ENCODE data around the gene KRTAP12-2.
"Not testable (repeated sequence)": the region's sequence is repeated elsewhere in the genome, so short reads cannot be mapped to it uniquely, and the experiment has no call there.

KRTAP12-2 gene

DNA sequence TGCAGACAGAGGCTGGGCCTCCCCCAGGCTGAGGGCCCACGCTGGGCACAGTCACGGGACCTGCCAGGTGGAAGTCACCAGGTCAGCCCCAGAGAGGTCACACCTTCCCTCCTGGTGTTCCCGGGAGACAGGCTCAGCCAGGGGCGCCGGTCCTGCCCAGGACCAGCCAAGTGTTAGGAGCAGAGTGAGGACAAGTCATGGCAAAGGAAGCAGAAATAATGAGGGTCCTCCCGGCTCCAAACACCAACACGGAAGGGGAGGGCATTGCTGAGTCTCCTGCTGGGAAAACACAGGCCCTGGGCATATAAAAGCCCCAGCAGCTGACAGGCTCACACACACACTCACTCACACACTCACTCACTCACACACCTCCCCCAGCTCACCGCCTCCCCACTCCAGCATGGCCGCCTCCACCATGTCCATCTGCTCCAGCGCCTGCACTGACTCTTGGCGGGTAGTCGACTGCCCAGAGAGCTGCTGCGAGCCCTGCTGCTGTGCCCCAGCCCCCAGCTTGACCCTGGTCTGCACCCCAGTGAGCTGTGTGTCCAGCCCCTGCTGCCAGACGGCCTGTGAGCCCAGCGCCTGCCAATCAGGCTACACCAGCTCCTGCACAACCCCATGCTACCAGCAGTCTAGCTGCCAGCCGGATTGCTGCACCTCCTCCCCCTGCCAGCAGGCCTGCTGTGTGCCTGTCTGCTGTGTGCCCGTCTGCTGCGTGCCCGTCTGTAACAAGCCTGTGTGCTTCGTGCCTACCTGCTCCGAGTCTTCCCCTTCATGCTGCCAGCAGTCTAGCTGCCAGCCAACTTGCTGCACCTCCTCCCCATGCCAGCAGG is 29.5 kb downstream of the KRTAP12-2 start, which contains the start of gene KRTAP10-10:
Gene KRTAP10-10 (plus strand): TSS at position 339 of the 833 bp plus-strand sequence. CDS start 62 bp downstream, at position 401.
- TF ChIP-seq, protein P1, sequence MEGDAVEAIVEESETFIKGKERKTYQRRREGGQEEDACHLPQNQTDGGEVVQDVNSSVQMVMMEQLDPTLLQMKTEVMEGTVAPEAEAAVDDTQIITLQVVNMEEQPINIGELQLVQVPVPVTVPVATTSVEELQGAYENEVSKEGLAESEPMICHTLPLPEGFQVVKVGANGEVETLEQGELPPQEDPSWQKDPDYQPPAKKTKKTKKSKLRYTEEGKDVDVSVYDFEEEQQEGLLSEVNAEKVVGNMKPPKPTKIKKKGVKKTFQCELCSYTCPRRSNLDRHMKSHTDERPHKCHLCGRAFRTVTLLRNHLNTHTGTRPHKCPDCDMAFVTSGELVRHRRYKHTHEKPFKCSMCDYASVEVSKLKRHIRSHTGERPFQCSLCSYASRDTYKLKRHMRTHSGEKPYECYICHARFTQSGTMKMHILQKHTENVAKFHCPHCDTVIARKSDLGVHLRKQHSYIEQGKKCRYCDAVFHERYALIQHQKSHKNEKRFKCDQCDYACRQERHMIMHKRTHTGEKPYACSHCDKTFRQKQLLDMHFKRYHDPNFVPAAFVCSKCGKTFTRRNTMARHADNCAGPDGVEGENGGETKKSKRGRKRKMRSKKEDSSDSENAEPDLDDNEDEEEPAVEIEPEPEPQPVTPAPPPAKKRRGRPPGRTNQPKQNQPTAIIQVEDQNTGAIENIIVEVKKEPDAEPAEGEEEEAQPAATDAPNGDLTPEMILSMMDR (IDR thresholded peaks at IDR 0.05; ENCODE audit: insufficient read depth, low read depth, low read length, missing control alignments) = no peak
- DNase-seq (ENCODE audit: low read depth) = no peak
- H3K4me3 ChIP-seq (ENCODE audit: low read depth, low read length) = no peak within 1 kb of the TSS

- TF ChIP-seq, protein P1 (IDR thresholded peaks at IDR 0.05; ENCODE audit: insufficient read depth, low read depth, low read length, missing control alignments) = no peak
- DNase-seq (ENCODE audit: low read depth) = no peak
- no peak overlapping the region for H3K4me3 ChIP-seq (ENCODE audit: low read depth, low read length)
Observed at GRCh38 chr21:44636209-44637017, 30.3 kb downstream of the KRTAP12-2 start.

DNA sequence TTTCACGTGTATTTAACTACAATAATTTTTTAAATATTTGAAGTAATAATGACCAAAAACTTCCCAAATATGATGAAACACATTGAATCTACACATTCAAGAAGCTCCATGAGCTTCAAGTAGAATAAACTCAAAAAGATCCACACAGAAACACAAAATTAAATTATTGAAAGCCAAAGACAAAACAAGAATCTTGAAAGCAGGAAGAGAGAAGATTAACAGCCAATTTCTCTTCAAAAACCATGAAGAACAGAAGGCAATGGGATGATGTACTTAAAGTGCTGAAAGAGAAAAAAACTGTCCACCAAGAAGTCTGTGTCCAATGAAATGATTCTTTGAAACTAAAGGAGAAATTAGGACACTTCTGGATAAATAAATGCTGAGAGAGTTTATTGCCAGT is 34.7 kb downstream of the KRTAP12-2 start:
- no peak overlapping the region for H3K4me3 ChIP-seq (ENCODE audit: low read depth, low read length)
- TF ChIP-seq, protein P1 (IDR thresholded peaks at IDR 0.05; ENCODE audit: insufficient read depth, low read depth, low read length, missing control alignments) = no peak

GRCh38 chr21:44630440-44630839 is 36.3 kb downstream of the KRTAP12-2 start:
- TF ChIP-seq, protein P1 (IDR thresholded peaks at IDR 0.05; ENCODE audit: insufficient read depth, low read depth, low read length, missing control alignments) = no peak
- no peak for DNase-seq (ENCODE audit: low read depth)
- H3K4me3 ChIP-seq (ENCODE audit: low read depth, low read length) = no peak overlapping the region

More for the DNA sequence above, 34.7 kb downstream of the KRTAP12-2 start:
- no peak for DNase-seq (ENCODE audit: low read depth)

DNA sequence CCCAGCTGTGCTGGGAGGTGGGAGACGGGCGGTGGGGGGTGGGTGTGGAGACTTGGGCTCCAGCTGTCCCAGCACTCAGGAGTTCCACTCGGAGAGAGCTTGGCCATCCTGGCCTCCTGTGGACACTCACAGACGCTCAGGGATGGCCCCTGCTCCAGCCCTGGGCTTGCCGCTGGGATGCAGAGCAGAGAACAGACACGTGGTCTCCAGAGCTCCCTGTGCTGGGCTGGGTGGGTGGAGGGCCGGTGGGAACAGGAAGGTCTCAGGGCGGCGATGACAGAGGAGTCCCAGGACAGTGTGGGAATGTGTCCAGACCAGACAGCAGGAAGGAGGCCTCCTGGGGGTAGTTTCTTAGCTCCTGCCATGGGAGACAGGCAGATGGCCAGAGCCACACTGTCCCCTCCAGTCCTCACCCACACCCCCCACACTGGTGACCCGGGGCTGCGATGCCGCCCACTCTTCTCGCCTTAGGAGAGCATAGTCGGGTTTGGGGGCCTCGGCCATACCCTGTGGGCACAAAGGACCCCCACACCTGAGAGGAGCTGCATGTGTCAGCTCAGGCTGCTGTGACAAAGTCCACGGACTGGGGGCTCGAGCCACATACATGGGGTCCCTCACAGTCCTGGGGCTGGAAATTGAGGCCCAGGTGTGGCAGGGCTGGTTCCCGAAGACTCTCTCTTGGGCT is 37.9 kb downstream of the KRTAP12-2 start:
- no peak for DNase-seq (ENCODE audit: low read depth)
- TF ChIP-seq, protein P1 (IDR thresholded peaks at IDR 0.05; ENCODE audit: insufficient read depth, low read depth, low read length, missing control alignments) = no peak
- H3K4me3 ChIP-seq (ENCODE audit: low read depth, low read length) = no peak overlapping the region

DNA sequence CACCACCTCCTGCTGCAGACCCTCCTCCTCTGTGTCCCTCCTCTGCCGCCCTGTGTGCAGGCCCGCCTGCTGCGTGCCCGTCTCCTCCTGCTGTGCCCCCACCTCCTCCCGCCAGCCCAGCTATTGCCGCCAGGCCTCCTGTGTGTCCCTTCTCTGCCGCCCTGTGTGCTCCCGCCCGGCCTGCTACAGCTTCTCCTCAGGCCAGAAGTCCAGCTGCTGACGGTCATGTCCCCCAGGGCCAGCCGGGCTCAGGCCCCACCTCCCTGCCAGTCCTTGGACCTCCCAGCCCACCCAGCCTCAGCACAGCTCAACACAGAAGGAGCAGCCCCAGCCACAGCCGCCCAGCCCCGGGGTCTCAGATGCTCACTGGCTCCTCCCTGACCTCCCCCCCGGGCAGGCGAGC is 38.9 kb downstream of the KRTAP12-2 start:
- not testable (repeated sequence) for DNase-seq (ENCODE audit: low read depth); H3K4me3 ChIP-seq (ENCODE audit: low read depth, low read length)

DNA sequence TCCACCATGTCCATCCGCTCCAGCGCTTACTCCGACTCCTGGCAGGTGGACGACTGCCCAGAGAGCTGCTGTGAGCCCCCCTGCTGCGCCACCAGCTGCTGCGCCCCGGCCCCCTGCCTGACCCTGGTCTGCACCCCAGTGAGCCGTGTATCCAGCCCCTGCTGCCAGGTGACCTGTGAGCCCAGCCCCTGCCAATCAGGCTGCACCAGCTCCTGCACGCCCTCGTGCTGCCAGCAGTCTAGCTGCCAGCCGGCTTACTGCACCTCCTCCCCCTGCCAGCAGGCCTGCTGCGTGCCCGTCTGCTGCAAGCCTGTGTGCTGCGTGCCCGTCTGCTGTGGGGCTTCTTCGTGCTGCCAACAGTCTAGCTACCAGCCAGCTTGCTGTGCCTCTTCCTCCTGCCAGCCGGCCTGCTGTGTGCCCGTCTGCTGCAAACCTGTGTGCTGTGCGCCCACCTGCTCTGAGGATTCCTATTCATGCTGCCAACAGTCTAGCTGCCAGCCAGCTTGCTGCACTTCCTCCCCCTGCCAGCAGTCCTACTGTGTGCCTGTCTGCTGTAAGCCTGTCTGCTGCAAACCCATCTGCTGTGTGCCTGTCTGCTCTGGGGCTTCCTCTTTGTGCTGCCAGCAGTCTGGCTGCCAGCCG is 39.4 kb downstream of the KRTAP12-2 start:
- DNase-seq (ENCODE audit: low read depth); H3K4me3 ChIP-seq (ENCODE audit: low read depth, low read length): not testable (repeated sequence)
